ENCODE results near the gene FKBP1B.

FKBP1B gene

GRCh38 chr2:24075915-24076848, 26.6 kb downstream of the FKBP1B start, which contains the start of gene SF3B6 (continued):
- TF ChIP-seq ZSCAN18 (tag by site-specific recombination; IDR thresholded peaks at IDR 0.05) (no peak), ZBTB8A (tag by site-specific recombination; IDR thresholded peaks at IDR 0.05) (no peak), ZNF621 (tag by site-specific recombination; IDR thresholded peaks at IDR 0.05) (no peak), REPIN1 (tag by site-specific recombination; IDR thresholded peaks at IDR 0.05; ENCODE audit: low read depth) (0 out of 2 replicates have a peak, but pooled peaks have one; percentile 52), ZNF426 (tag by site-specific recombination; IDR thresholded peaks at IDR 0.05) (no peak), ZNF600 (tag by site-specific recombination; IDR thresholded peaks at IDR 0.05) (peak; percentile 86; the same call in 1 of the 2 replicates), ZNF549 (tag by site-specific recombination; IDR thresholded peaks at IDR 0.05) (no peak), PRDM1 (tag by site-specific recombination; IDR thresholded peaks at IDR 0.05) (no peak), ZNF747 (tag by site-specific recombination; IDR thresholded peaks at IDR 0.05) (no peak), ZNF558 (tag by site-specific recombination; IDR thresholded peaks at IDR 0.05) (peak; percentile 73; the same call in 1 of the 2 replicates), ZSCAN30 (tag by site-specific recombination; IDR thresholded peaks at IDR 0.05) (peak; percentile 87), ZNF24 (tag by site-specific recombination; IDR thresholded peaks at IDR 0.05) (peak; percentile 77; the same call in 1 of the 2 replicates), ZFP69B (tag by site-specific recombination; IDR thresholded peaks at IDR 0.05) (no peak; the same call in 1 of the 2 replicates), ZNF660 (tag by site-specific recombination; IDR thresholded peaks at IDR 0.05) (peak; percentile 97), ZNF146 (tag by site-specific recombination; IDR thresholded peaks at IDR 0.05) (no peak), ZNF658 (tag by site-specific recombination; IDR thresholded peaks at IDR 0.05) (no peak), ZNF645 (tag by site-specific recombination; IDR thresholded peaks at IDR 0.05) (no peak), ZNF514 (tag by site-specific recombination; IDR thresholded peaks at IDR 0.05) (no peak), ZNF114 (tag by site-specific recombination; IDR thresholded peaks at IDR 0.05) (no peak), ZNF121 (tag by site-specific recombination; IDR thresholded peaks at IDR 0.05) (no peak), ZNF184 (tag by site-specific recombination; IDR thresholded peaks at IDR 0.05) (no peak), ZFP3 (tag by site-specific recombination; IDR thresholded peaks at IDR 0.05; ENCODE audit: low read depth) (no peak), ZBTB17 (tag by site-specific recombination; IDR thresholded peaks at IDR 0.05) (peak; percentile 90), BCL6B (tag by site-specific recombination; IDR thresholded peaks at IDR 0.05) (no peak), ZBTB1 (tag by site-specific recombination; IDR thresholded peaks at IDR 0.05) (no peak), KLF9 (tag by site-specific recombination; IDR thresholded peaks at IDR 0.05; ENCODE audit: low read depth) (peak; percentile 83), MEIS1 (CRISPR knock-in tag; IDR thresholded peaks at IDR 0.05; ENCODE audit: borderline replicate concordance) (no peak)
- TF ChIP-seq, protein P1, sequence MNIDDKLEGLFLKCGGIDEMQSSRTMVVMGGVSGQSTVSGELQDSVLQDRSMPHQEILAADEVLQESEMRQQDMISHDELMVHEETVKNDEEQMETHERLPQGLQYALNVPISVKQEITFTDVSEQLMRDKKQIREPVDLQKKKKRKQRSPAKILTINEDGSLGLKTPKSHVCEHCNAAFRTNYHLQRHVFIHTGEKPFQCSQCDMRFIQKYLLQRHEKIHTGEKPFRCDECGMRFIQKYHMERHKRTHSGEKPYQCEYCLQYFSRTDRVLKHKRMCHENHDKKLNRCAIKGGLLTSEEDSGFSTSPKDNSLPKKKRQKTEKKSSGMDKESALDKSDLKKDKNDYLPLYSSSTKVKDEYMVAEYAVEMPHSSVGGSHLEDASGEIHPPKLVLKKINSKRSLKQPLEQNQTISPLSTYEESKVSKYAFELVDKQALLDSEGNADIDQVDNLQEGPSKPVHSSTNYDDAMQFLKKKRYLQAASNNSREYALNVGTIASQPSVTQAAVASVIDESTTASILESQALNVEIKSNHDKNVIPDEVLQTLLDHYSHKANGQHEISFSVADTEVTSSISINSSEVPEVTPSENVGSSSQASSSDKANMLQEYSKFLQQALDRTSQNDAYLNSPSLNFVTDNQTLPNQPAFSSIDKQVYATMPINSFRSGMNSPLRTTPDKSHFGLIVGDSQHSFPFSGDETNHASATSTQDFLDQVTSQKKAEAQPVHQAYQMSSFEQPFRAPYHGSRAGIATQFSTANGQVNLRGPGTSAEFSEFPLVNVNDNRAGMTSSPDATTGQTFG (tag by site-specific recombination; IDR thresholded peaks at IDR 0.05; ENCODE audit: borderline replicate concordance), result no peak
- TF ChIP-seq, protein P2, sequence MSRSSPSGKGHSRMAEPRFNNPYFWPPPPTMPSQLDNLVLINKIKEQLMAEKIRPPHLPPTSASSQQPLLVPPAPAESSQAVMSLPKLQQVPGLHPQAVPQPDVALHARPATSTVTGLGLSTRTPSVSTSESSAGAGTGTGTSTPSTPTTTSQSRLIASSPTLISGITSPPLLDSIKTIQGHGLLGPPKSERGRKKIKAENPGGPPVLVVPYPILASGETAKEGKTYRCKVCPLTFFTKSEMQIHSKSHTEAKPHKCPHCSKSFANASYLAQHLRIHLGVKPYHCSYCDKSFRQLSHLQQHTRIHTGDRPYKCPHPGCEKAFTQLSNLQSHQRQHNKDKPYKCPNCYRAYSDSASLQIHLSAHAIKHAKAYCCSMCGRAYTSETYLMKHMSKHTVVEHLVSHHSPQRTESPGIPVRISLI (tag by site-specific recombination; IDR thresholded peaks at IDR 0.05), result no peak

All from HEK293 (cell line).